ENCODE measurements around the gene UBE2D2. TPM values are rescaled to one million over a fixed set of nuclear protein-coding genes. Genes with fewer than 3 reads are reported as not detected.

The UBE2D2 gene
- total and polyA plus RNA-seq, 2 donors (not counting 1 experiment from before 2014, with no cell fraction given): 64.3 to 168 TPM

GRCh38 chr5:139650031-139650688 lies 89.0 kb downstream of the UBE2D2 start:
- Histone ChIP-seq H3K79me2 (ENCODE audit: control insufficient read depth, insufficient read depth, low read length) (peaks cover 82% of the 10 kb centered on the region), H3K4me1 (ENCODE audit: control insufficient read depth in 2 of 2, insufficient read depth in 2 of 2, low read length in 2 of 2) (peaks cover 57 to 74% of the 10 kb centered on the region in 2 donors), H4K20me1 (ENCODE audit: control insufficient read depth, insufficient read depth, low read length, poor library complexity, severe bottlenecking) (peaks cover 66% of the 10 kb centered on the region), H3K36me3 (replicated peaks in 1 of 2; ENCODE audit: control extremely low read depth in 1 of 2, control insufficient read depth in 1 of 2, extremely low read depth in 1 of 2, insufficient read depth in 2 of 2, low read length in 1 of 2) (peaks cover 0 to 11% of the 10 kb centered on the region in 2 experiments), H3K4me2 (replicated peaks; ENCODE audit: low read depth, low read length, poor library complexity, severe bottlenecking) (peak overlapping the region; percentile 80), H2AFZ (ENCODE audit: insufficient read depth, low read depth, low read length, poor library complexity, severe bottlenecking) (peak overlapping the region; percentile 9), H3K9me3 (ENCODE audit: control extremely low read depth in 1 of 3, control insufficient read depth in 2 of 3, insufficient read depth in 1 of 3, low read length in 2 of 3) (no peaks in the 10 kb centered on the region), H3K27ac (ENCODE audit: low read length in 2 of 2) (peak overlapping the region; percentile 71 to 90), H3K27me3 (replicated peaks in 1 of 4; ENCODE audit: control extremely low read depth in 1 of 4, control insufficient read depth in 3 of 4, insufficient read depth in 4 of 4, low read length in 3 of 4) (no peaks in the 10 kb centered on the region), H3K4me3 (ENCODE audit: control extremely low read depth in 1 of 5, extremely low read depth in 1 of 5, insufficient read depth in 1 of 5, low read depth in 2 of 5, low read length in 4 of 5) (peak overlapping the region; percentile 74 to 98 (median 95)), H3K9ac (ENCODE audit: low read length) (peak overlapping the region; percentile 91)
- POLR2A ChIA-PET: interaction anchor here (0.8 to 13.2 kb wide), 9 partner anchors 10 to 116 kb away, joined by 4 to 511 read pairs (median 11); no protein-coding TSS in a partner anchor
- Mint-ChIP-seq H3K9me3 (ENCODE audit: insufficient read depth) (no peaks in the 10 kb centered on the region), H3K4me3 (peak overlapping the region; percentile 88), H3K4me1 (peaks cover 73% of the 10 kb centered on the region), H3K27ac (peak overlapping the region; percentile 94), H3K27me3 (no peaks in the 10 kb centered on the region)
- intact Hi-C loops (cut with micrococcal nuclease): no loop called here
- CTCF ChIA-PET: interaction anchor here (0.9 to 15.3 kb wide), 11 partner anchors 10 to 116 kb away, joined by 3 to 338 read pairs (median 6); no protein-coding TSS in a partner anchor
- DNase-seq (peak; percentile 71), ATAC-seq (ENCODE audit: low read depth) (no peak)
- WGBS (ENCODE audit: insufficient coverage): under 1% methylated on average over 40 of the region's 48 CpGs
- TF ChIP-seq, protein P1, sequence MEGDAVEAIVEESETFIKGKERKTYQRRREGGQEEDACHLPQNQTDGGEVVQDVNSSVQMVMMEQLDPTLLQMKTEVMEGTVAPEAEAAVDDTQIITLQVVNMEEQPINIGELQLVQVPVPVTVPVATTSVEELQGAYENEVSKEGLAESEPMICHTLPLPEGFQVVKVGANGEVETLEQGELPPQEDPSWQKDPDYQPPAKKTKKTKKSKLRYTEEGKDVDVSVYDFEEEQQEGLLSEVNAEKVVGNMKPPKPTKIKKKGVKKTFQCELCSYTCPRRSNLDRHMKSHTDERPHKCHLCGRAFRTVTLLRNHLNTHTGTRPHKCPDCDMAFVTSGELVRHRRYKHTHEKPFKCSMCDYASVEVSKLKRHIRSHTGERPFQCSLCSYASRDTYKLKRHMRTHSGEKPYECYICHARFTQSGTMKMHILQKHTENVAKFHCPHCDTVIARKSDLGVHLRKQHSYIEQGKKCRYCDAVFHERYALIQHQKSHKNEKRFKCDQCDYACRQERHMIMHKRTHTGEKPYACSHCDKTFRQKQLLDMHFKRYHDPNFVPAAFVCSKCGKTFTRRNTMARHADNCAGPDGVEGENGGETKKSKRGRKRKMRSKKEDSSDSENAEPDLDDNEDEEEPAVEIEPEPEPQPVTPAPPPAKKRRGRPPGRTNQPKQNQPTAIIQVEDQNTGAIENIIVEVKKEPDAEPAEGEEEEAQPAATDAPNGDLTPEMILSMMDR (IDR thresholded peaks at IDR 0.05): peak; percentile 52
- TF ChIP-seq EZH2 (IDR thresholded peaks at IDR 0.05; ENCODE audit: borderline replicate concordance, insufficient read depth, low read depth, low read length, poor library complexity, severe bottlenecking): no peak

GRCh38 chr5:139650689-139651042 lies 89.5 kb downstream of the UBE2D2 start:
- H3K4me2 ChIP-seq (replicated peaks; ENCODE audit: low read depth, low read length, poor library complexity, severe bottlenecking): peak overlapping the region; percentile 80

More at GRCh38 chr5:139650689-139651042, 89.5 kb downstream of the UBE2D2 start:
- Histone ChIP-seq H3K27ac (ENCODE audit: low read length in 2 of 2) (peak overlapping the region; percentile 71 to 90), H3K9ac (ENCODE audit: low read length) (peak overlapping the region; percentile 91), H2AFZ (ENCODE audit: insufficient read depth, low read depth, low read length, poor library complexity, severe bottlenecking) (peak overlapping the region; percentile 9), H3K27me3 (replicated peaks in 1 of 4; ENCODE audit: control extremely low read depth in 1 of 4, control insufficient read depth in 3 of 4, insufficient read depth in 4 of 4, low read length in 3 of 4) (no peaks in the 10 kb centered on the region), H3K36me3 (replicated peaks in 1 of 2; ENCODE audit: control extremely low read depth in 1 of 2, control insufficient read depth in 1 of 2, extremely low read depth in 1 of 2, insufficient read depth in 2 of 2, low read length in 1 of 2) (peaks cover 0 to 11% of the 10 kb centered on the region in 2 experiments), H3K4me1 (ENCODE audit: control insufficient read depth in 2 of 2, insufficient read depth in 2 of 2, low read length in 2 of 2) (peaks cover 62 to 74% of the 10 kb centered on the region in 2 donors), H3K9me3 (ENCODE audit: control extremely low read depth in 1 of 3, control insufficient read depth in 2 of 3, insufficient read depth in 1 of 3, low read length in 2 of 3) (no peaks in the 10 kb centered on the region), H3K4me3 (ENCODE audit: control extremely low read depth in 1 of 5, extremely low read depth in 1 of 5, insufficient read depth in 1 of 5, low read depth in 2 of 5, low read length in 4 of 5) (peak overlapping the region; percentile 74 to 98 (median 95)), H4K20me1 (ENCODE audit: control insufficient read depth, insufficient read depth, low read length, poor library complexity, severe bottlenecking) (peaks cover 71% of the 10 kb centered on the region), H3K79me2 (ENCODE audit: control insufficient read depth, insufficient read depth, low read length) (peaks cover 87% of the 10 kb centered on the region)
- H3K9me3 Mint-ChIP-seq (ENCODE audit: insufficient read depth): no peaks in the 10 kb centered on the region
- CTCF ChIA-PET: interaction anchor here (0.9 to 15.3 kb wide), 10 partner anchors 10 to 115 kb away, joined by 3 to 338 read pairs (median 10); no protein-coding TSS in a partner anchor
- TF ChIP-seq, protein P1 (IDR thresholded peaks at IDR 0.05): no peak
- no peak for TF ChIP-seq EZH2 (IDR thresholded peaks at IDR 0.05; ENCODE audit: borderline replicate concordance, insufficient read depth, low read depth, low read length, poor library complexity, severe bottlenecking)
- WGBS (ENCODE audit: insufficient coverage): 0% methylated on average over 5 of the region's 13 CpGs
- no peak for DNase-seq
- POLR2A ChIA-PET: interaction anchor here (0.6 to 13.2 kb wide), 10 partner anchors 10 to 247 kb away, joined by 3 to 511 read pairs (median 10); partner anchors contain the start of genes DNAJC18 and SPATA24
- peak overlapping the region; percentile 88 for H3K4me3 Mint-ChIP-seq
- intact Hi-C loops (cut with micrococcal nuclease): no loop called here
- no peak for ATAC-seq (ENCODE audit: low read depth)
- H3K4me1 Mint-ChIP-seq: peaks cover 72% of the 10 kb centered on the region
- no peaks in the 10 kb centered on the region for H3K27me3 Mint-ChIP-seq
- H3K27ac Mint-ChIP-seq: peak overlapping the region; percentile 94

All from B cell (primary cell).